Astrocyte (in vitro differentiated cells and primary cell): ENCODE data around the gene MREG. TPM values are rescaled to one million over a fixed set of nuclear protein-coding genes. Genes with fewer than 3 reads are reported as not detected.
A peak's percentile ranks its signal among the peaks of the same experiment; 100 is the strongest.
"Not testable (repeated sequence)": the region's sequence is repeated elsewhere in the genome, so short reads cannot be mapped to it uniquely, and the experiment has no call there.

Source experiments
- DNase-seq: peaks from one replicate; pipeline ENCODE4 v3.0.0-alpha.2; 2010; ENCODE audit warnings: low read depth
- FAIRE-seq: peaks from 2 replicates; lab custom pipeline; 2011; peaks lifted over from hg19 to GRCh38; lab: Jason Lieb, UNC
- H2AFZ ChIP-seq: 2 replicates; pipeline ENCODE4 v1.6.0; 2012; ENCODE audit warnings: low read depth, low read length, inconsistent platforms
- H3K27ac ChIP-seq: 2 replicates; pipeline ENCODE4 v1.5.1; 2011; ENCODE audit warnings: low read depth, low read length, inconsistent platforms
- H3K27me3 ChIP-seq: 2 replicates; pipeline ENCODE4 v1.6.0; 2011; ENCODE audit warnings: low read length, inconsistent platforms; ENCODE audit not compliant: insufficient read depth
- H3K36me3 ChIP-seq: 2 replicates; pipeline ENCODE4 v1.5.1; 2011; ENCODE audit warnings: low read length, inconsistent platforms; ENCODE audit not compliant: insufficient read depth
- H3K4me1 ChIP-seq: 2 replicates; pipeline ENCODE4 v1.5.1; 2011; ENCODE audit warnings: low read length, inconsistent platforms; ENCODE audit not compliant: insufficient read depth
- H3K4me2 ChIP-seq: 2 replicates; pipeline ENCODE4 v1.6.0; 2012; ENCODE audit warnings: low read length, inconsistent platforms
- H3K4me3 ChIP-seq: 2 replicates; pipeline ENCODE4 v1.5.1; 2011; ENCODE audit warnings: low read depth, mild to moderate bottlenecking, low read length, inconsistent platforms; ENCODE audit not compliant: insufficient read depth
- H3K79me2 ChIP-seq: 2 replicates; pipeline ENCODE4 v1.6.0; 2012; ENCODE audit warnings: mild to moderate bottlenecking, low read length, inconsistent platforms; ENCODE audit not compliant: insufficient read depth
- H3K9ac ChIP-seq: 2 replicates; pipeline ENCODE4 v1.6.0; 2012; ENCODE audit warnings: mild to moderate bottlenecking, low read length, inconsistent platforms
- H3K9me3 ChIP-seq: 2 replicates; pipeline ENCODE4 v1.5.1; 2012; ENCODE audit warnings: low read depth, mild to moderate bottlenecking, low read length, inconsistent platforms; ENCODE audit not compliant: insufficient read depth
- H4K20me1 ChIP-seq: 2 replicates; pipeline ENCODE4 v1.6.0; 2012; ENCODE audit warnings: low read length, inconsistent platforms; ENCODE audit not compliant: insufficient read depth
- H3K27ac Mint-ChIP-seq: one replicate; pipeline ENCODE4 v1.8.0; 2021; ENCODE audit warnings: mild to moderate bottlenecking, mixed read lengths; ENCODE audit not compliant: unreplicated experiment
- H3K27me3 Mint-ChIP-seq: one replicate; pipeline ENCODE4 v1.8.0; 2021; ENCODE audit warnings: low read depth, mixed read lengths; ENCODE audit not compliant: unreplicated experiment
- H3K36me3 Mint-ChIP-seq: one replicate; pipeline ENCODE4 v1.8.0; 2021; ENCODE audit warnings: low read depth, mixed read lengths; ENCODE audit not compliant: unreplicated experiment
- H3K4me1 Mint-ChIP-seq: one replicate; pipeline ENCODE4 v1.8.0; 2021; ENCODE audit warnings: low read depth, mixed read lengths; ENCODE audit not compliant: unreplicated experiment
- H3K4me3 Mint-ChIP-seq: one replicate; pipeline ENCODE4 v1.8.0; 2021; ENCODE audit warnings: mild to moderate bottlenecking, moderate library complexity, mixed read lengths; ENCODE audit not compliant: unreplicated experiment
- H3K9me3 Mint-ChIP-seq: one replicate; pipeline ENCODE4 v1.8.0; 2021; ENCODE audit warnings: mild to moderate bottlenecking, mixed read lengths; ENCODE audit not compliant: unreplicated experiment
- EZH2 ChIP-seq: IDR thresholded peaks from 2 replicates; pipeline ENCODE4 v1.6.1; 2012; ENCODE audit warnings: mild to moderate bottlenecking, low read length, inconsistent platforms; ENCODE audit not compliant: insufficient read depth
- total RNA-seq: library from RNA; stranded (reverse); gene quantifications from 2 replicates; pipeline ENCODE4 v1.2.1, GENCODE V29; 2021
- TF ChIP-seq, protein P1 (sequence below): IDR thresholded peaks from 2 replicates; pipeline ENCODE4 v1.5.1; 2011; ENCODE audit warnings: low read depth, mild to moderate bottlenecking, inconsistent platforms, low read length, moderate library complexity; ENCODE audit not compliant: insufficient read depth

Gene MREG
- total RNA-seq, 1 donor from 2014 or later: 7.8 TPM

DNA sequence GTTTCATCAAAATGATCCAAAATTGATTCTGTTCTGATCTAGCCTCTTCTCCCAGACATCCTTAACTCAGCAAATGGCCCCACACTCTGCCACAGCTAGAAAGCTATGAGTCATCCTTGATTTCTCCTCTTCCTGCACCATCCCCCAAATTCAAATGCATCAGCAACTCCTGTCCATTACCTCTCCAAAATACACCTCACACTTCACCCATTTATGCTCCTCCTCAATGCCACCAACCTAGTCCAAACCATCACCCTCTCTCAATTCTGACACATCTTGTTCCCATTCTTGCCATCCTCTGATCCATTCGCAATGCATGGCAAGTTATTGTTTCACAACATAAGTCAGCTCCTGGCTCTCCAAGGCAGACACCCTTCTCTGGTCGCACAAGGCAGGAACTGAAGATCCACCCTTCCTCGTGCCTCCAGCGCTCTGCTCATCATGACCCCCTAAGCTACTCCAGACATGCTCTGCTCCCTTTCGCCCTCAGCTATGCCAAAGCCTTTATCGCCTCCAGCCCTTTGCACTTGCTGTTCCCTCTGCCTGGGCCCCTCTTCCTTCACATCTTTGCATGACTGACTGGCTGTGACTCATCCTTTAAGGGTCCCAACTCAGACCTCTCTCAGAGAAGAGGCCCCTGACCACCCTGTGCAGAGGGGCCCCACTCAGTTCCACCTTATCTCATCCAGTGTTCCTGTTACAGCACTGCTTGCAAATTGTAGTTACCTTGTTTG is 83.6 kb downstream of the MREG start:
- H3K4me3 Mint-ChIP-seq: peak overlapping the region; percentile 69

DNA sequence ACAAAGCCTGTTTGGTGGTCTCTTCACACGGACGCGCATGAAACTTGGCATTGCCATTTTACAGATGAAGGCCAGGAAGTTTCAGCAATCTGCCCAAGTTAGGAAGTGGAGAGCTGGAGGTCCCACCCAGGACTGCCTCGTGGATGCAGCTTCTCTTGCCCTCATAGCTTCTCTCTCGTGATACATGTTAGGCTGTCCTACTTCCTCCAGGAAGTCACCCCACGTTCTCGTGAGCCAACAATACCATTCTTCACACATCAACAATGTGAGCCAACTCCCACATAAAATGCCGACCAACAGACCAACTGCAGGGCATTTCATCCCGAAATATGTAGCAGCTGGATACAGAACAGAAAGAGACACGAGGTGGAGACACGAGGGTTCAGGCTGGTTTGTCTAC is 85.3 kb downstream of the MREG start:
- Histone ChIP-seq H4K20me1 (no peaks in the 10 kb centered on the region), H3K36me3 (no peaks in the 10 kb centered on the region), H3K9me3 (no peaks in the 10 kb centered on the region), H3K4me3 (no peak overlapping the region), H3K27ac (no peak overlapping the region), H3K27me3 (no peaks in the 10 kb centered on the region), H3K4me2 (no peak overlapping the region), H3K9ac (no peak overlapping the region), H2AFZ (no peak overlapping the region), H3K4me1 (peaks cover 20% of the 10 kb centered on the region), H3K79me2 (no peaks in the 10 kb centered on the region)
- Mint-ChIP-seq H3K4me3 (no peak overlapping the region), H3K4me1 (peaks cover 26% of the 10 kb centered on the region), H3K9me3 (peaks cover 3% of the 10 kb centered on the region), H3K36me3 (no peaks in the 10 kb centered on the region), H3K27me3 (no peaks in the 10 kb centered on the region), H3K27ac (no peak overlapping the region)
- TF ChIP-seq EZH2: no peak
- TF ChIP-seq, protein P1, sequence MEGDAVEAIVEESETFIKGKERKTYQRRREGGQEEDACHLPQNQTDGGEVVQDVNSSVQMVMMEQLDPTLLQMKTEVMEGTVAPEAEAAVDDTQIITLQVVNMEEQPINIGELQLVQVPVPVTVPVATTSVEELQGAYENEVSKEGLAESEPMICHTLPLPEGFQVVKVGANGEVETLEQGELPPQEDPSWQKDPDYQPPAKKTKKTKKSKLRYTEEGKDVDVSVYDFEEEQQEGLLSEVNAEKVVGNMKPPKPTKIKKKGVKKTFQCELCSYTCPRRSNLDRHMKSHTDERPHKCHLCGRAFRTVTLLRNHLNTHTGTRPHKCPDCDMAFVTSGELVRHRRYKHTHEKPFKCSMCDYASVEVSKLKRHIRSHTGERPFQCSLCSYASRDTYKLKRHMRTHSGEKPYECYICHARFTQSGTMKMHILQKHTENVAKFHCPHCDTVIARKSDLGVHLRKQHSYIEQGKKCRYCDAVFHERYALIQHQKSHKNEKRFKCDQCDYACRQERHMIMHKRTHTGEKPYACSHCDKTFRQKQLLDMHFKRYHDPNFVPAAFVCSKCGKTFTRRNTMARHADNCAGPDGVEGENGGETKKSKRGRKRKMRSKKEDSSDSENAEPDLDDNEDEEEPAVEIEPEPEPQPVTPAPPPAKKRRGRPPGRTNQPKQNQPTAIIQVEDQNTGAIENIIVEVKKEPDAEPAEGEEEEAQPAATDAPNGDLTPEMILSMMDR: no peak
- no peak for FAIRE-seq
- no peak for DNase-seq

More for the DNA sequence above, 83.6 kb downstream of the MREG start:
- DNase-seq: peak; percentile 26
- no peak overlapping the region for H2AFZ ChIP-seq
- H3K36me3 ChIP-seq: no peaks in the 10 kb centered on the region
- H3K4me3 ChIP-seq: no peak overlapping the region
- H3K27ac Mint-ChIP-seq: peak overlapping the region; percentile 76
- peak overlapping the region; percentile 66 for H3K4me2 ChIP-seq
- H3K9me3 ChIP-seq: no peaks in the 10 kb centered on the region
- FAIRE-seq: no peak
- no peaks in the 10 kb centered on the region for H3K36me3 Mint-ChIP-seq
- peaks cover 26% of the 10 kb centered on the region for H3K4me1 Mint-ChIP-seq
- H3K27ac ChIP-seq: peak overlapping the region; percentile 55
- H3K79me2 ChIP-seq: no peaks in the 10 kb centered on the region
- H4K20me1 ChIP-seq: no peaks in the 10 kb centered on the region
- H3K27me3 Mint-ChIP-seq: no peaks in the 10 kb centered on the region
- peaks cover 20% of the 10 kb centered on the region for H3K4me1 ChIP-seq
- peak overlapping the region; percentile 55 for H3K9ac ChIP-seq
- H3K9me3 Mint-ChIP-seq: peaks cover 2% of the 10 kb centered on the region
- H3K27me3 ChIP-seq: no peaks in the 10 kb centered on the region
- TF ChIP-seq, protein P1: no peak
- TF ChIP-seq EZH2: no peak

DNA sequence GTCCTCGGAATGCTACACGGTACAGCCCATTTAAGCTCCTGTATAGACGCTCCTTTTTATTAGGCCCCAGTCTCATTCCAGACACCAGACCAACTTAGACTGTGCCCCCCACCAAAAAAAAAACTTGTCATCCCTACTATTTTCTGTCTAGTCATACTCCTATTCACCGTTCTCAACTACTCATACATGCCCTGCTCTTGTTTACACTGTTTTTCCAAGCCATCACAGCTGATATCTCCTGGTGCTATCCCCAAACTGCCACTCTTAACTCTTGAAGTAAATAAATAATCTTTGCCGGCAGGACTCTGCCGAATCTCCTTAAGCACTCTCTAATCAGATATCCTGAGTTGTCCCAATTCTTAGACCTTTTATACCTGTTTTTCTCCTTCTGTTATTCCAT is 86.4 kb downstream of the MREG start:
- H3K27me3 Mint-ChIP-seq, H3K79me2 ChIP-seq, H3K27me3 ChIP-seq, H3K27ac ChIP-seq, H2AFZ ChIP-seq, H4K20me1 ChIP-seq, H3K36me3 ChIP-seq, H3K9me3 Mint-ChIP-seq, H3K4me3 ChIP-seq, H3K4me3 Mint-ChIP-seq, DNase-seq, H3K4me2 ChIP-seq, H3K9ac ChIP-seq, H3K9me3 ChIP-seq, H3K36me3 Mint-ChIP-seq, FAIRE-seq: not testable (repeated sequence)
- H3K4me1 Mint-ChIP-seq: peaks cover 28% of the 10 kb centered on the region
- peaks cover 20% of the 10 kb centered on the region for H3K4me1 ChIP-seq
- peak overlapping the region; percentile 58 for H3K27ac Mint-ChIP-seq
